Measurements from ENCODE around the gene PGAM1.
"Not testable (repeated sequence)": the region's sequence is repeated elsewhere in the genome, so short reads cannot be mapped to it uniquely, and the experiment has no call there.

GRCh38 chr10:97479410-97479809 is 53.4 kb downstream of the PGAM1 start:
- not testable (repeated sequence) for TF ChIP-seq CTCF (IDR thresholded peaks at IDR 0.05; ENCODE audit: low read length); EZH2 (IDR thresholded peaks at IDR 0.05; ENCODE audit: borderline replicate concordance, low read length)

Data from OCI-LY1 (cell line).